HFF-Myc (cell line): ENCODE results near the gene CD4.

Experiments
- DNase-seq: peaks from one replicate; pipeline ENCODE4 v3.0.0-alpha.2; 2011; ENCODE audit warnings: low read depth; ENCODE audit errors: extremely low read depth
- H3K4me3 ChIP-seq: replicated peaks from 2 replicates; pipeline ENCODE4 v1.5.1; 2011; ENCODE audit warnings: low read depth, mild to moderate bottlenecking, control low read depth, low read length
- CTCF ChIP-seq: IDR thresholded peaks from 2 replicates; pipeline ENCODE4 v1.5.1; 2012; ENCODE audit warnings: mild to moderate bottlenecking, low read depth, low read length, control low read depth; ENCODE audit errors: missing control alignments

Gene CD4

GRCh38 chr12:6824901-6825381 lies 35.6 kb downstream of the CD4 start:
- peak overlapping the region; percentile 29 for H3K4me3 ChIP-seq
- DNase-seq = no peak

GRCh38 chr12:6825398-6826124 lies 36.2 kb downstream of the CD4 start:
- peak; percentile 67 for DNase-seq
- TF ChIP-seq CTCF = peak; percentile 96
- peak overlapping the region; percentile 29 for H3K4me3 ChIP-seq

More at GRCh38 chr12:6824901-6825381, 35.6 kb downstream of the CD4 start:
- TF ChIP-seq CTCF = no peak

GRCh38 chr12:6826125-6826733 lies 36.9 kb downstream of the CD4 start:
- no peak overlapping the region for H3K4me3 ChIP-seq
- no peak for TF ChIP-seq CTCF
- DNase-seq = no peak

- no peak for DNase-seq
- peak overlapping the region; percentile 99 for H3K4me3 ChIP-seq
- no peak for TF ChIP-seq CTCF
Measured at GRCh38 chr12:6826734-6827436, 37.6 kb downstream of the CD4 start.

- H3K4me3 ChIP-seq = peak overlapping the region; percentile 99
Measured at GRCh38 chr12:6827437-6827911, 38.1 kb downstream of the CD4 start.

More at GRCh38 chr12:6827437-6827911, 38.1 kb downstream of the CD4 start:
- DNase-seq = peak; percentile 85
- TF ChIP-seq CTCF = no peak
